Activated T-cell treated with anti-CD3 and anti-CD28 coated beads for 48 hours (primary cell): ENCODE results near the gene SECISBP2.

Source experiments
- DNase-seq: peaks from one replicate; pipeline ENCODE4 v3.0.0-alpha.2; 2020; ENCODE audit warnings: low read depth

The SECISBP2 gene

DNA sequence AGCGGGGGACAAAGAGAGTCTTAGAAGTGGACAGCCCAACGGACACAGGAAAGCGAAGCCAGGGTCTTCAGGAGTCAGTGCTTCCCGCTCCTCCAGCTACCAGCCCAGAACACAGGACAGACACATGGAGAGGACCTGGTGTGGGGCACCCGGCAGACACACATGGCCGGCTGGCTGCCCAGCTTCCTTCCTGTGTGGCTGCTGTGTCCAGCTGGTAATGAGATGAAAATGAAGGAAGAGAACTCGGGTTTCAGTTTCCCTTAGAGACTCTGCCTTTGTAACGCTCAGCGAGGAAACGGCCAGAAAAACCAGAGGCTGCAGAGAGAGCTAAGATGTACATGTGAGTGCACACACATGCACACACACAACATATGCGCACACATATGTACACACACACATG, 87.5 kb downstream of the SECISBP2 start:
- no peak for DNase-seq

GRCh38 chr9:89407070-89407469, 88.8 kb downstream of the SECISBP2 start:
- DNase-seq, result no peak

GRCh38 chr9:89408628-89409101, 90.4 kb downstream of the SECISBP2 start:
- DNase-seq, result no peak
